ENCODE results near the gene IGF1R.

The IGF1R gene

DNA sequence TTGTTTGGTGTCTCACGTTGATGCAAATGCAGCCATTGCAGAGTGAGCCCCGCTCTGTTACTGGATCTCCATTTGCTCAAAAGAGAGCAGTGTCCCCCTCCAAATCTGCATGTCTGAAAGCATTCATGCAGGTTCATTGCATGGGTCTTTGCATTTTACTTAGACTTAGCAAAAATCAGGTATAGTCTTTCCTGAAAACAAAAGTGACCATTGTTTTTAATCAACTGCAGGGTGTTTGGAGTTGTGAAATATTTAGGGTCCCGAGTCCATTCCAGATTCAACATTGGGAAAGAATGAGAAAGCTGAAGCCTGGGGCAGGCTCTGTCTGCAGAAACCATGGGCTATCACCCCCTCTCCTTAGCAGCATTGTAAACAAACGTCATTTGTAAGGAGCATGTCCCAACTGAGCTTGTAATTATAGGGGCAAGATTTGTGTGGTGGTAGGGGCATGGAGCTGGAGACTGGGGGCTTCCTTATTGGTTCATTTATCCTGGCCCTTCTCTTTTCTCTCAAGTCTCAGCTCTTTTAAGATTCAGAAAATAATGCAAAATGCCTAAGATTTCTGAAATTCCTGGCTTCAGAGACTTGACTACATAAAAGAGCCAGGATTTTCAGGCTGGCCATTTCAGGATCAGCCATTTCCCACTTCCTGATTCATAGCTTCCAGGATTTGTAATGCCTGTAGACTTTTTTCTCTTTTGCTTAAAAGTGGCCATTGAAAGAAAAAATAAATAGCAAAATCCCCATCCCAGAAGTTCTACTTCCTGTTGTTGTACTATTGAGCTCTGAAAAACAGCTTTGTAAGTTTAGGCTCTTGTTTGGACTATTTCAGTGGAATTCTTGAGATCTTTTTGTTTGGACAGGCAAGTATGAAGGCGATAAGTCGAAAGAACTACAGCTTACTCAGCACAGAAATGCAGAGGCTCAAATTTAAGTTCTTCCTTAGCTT, 23.0 kb downstream of the IGF1R start:
- DNase-seq (ENCODE audit: low read depth): no peak

GRCh38 chr15:98673133-98673532, 24.8 kb downstream of the IGF1R start:
- no peak for DNase-seq (ENCODE audit: low read depth)

DNA sequence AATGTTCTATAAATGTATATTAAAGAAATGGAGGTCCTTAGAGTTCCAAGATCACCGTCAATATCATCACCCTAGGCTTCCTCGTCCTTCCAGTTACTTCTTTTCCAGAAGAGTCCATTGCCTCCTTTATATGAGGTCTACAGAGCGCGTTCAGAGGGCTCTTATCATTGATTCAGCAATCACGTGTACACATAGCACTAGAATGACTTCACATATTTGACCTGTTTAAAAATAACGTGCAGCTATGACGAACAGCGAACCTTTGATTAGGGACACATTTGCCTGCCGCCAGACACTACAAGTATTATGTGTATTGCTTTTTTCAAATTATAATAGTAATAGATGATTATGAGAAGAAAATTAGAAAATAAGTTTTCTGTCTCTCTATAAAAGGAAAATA, 26.0 kb downstream of the IGF1R start:
- DNase-seq (ENCODE audit: low read depth): no peak

DNA sequence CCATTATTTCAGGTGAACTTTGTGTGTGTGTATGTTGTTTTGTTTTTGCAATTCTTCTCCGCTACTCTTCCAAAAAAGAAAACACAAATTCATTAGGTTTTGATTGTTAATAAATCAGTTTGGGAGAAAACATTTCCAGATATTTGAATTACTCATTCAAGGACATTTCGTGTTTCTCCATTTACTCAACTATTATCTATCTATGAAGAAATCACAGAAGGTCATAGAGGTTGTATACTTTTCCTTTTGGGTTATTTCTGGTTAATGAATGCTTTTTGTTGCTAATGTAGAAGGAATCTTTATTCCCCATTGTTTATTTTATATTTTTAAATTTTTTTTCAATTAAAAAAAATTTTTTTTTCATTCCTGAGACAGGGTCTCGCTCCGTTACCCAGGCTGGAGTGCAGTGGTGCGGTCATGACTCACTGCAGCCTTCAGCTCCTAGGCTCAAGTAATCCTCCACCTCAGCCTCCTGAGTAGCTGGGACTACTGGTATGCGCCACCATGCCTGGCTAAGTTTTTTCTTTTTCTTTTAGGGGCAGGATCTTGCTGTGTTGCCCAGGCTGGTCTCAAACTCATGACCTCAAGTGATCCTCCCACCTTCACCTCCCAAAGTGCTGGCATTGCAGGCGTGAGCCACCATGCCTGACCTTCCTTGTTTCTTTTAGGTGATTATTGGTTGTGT, 28.4 kb downstream of the IGF1R start:
- no peak for DNase-seq (ENCODE audit: low read depth)

DNA sequence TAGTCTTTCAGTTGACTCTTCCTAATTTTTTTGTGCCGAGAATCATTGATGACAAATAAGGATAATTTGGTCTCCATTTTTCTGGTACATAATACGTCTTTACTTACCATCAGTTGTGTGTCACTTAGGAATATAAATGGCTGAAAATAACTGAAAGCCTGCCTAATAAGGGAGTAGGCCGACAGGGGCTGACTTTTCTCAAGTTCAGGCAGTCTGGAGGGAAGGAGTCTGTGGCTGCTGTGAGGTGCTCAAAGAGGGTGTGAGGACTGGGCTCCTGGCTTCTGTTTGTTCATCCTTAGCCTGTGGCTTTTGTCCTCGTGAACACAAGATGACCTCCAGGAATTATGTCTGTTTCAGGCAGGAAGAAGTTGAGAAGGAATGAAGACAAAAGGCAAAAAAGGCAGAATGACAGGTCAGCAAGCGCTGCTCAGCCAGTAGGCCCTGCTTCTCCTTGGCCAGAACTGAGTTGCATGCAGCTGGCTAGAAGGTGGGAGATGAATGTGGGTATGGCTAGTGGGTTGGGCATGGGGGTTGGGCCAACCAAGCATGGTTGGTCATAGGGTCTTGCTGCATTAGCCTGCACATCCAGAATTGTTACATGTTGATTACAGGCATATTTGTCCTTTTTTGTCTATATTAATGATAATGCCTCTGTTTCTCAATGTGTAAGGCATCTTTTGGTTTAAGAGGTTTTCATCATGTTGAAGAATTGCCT, 29.2 kb downstream of the IGF1R start:
- DNase-seq (ENCODE audit: low read depth): no peak

DNA sequence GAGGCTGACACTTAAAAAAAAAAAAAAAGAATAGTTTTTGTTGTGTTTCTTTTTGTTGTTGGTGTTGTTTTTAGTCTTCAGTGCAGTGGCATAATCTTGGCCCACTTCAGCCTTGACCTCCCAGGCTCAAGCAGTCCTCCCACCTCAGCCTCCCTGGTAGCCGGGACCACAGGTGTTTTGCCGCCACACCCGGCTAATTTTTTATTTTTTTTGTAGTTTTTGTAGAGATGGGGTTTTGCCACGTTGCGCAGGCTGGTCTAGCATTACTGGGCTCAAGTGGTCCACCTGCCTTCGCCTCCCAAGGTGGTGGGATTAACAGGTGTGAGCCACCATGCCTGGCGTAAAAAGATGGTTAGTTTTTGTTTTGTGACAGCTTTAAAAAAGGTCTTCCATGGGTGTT, 30.1 kb downstream of the IGF1R start:
- no peak for DNase-seq (ENCODE audit: low read depth)

DNA sequence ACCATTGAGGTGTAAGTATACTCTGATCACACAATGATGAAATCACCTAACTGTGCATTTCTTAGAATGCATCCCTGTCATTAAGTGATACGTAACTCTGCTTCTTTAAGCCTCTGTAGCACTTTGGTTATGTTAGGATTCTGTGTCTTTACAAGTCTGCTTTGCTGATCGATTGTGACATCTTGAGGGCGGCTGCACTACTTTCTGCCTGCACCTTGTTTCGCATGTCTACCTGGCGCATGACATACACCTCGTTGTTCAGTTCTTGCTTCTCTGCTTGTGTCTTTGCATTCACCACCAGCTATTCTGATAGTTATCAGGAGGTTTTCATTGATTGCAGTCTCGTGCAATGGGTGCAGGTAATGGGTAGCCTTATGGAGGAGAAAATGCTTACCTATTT, 32.7 kb downstream of the IGF1R start:
- DNase-seq (ENCODE audit: low read depth): no peak

DNA sequence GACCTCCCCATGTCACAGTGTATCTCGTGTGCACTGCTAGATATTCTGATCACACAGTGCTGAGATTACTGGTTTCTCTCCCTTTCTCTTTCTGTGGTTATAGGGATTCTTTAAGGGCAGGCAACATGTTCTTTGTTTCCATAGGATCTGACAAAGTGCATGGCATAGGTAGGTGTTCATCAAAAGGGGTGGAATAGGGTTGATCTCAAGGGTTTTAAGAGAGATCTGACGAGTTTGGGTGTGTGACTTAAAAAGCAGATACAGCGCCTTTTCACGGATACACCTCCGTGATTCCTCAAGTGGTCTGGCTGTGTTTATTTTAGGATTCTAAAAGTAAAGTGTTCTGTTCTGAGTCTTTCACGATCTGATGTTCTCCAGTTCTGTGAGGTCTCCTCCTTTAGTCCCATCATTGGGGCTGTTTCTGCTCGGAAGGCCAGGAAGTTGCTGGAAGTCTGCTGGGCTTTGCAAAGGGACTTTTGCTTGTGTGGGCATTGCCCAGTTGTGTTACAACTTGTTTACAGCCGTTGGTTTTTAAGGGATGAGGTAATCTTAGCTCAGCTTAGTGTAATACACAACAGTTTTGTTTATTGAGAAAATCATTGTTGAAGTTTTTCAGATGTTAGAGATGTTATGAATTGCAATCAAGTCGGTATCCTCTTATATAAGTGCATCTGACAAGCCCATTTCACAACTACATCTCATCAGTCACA, 34.8 kb downstream of the IGF1R start:
- no peak for DNase-seq (ENCODE audit: low read depth)

GRCh38 chr15:98683831-98684230, 35.5 kb downstream of the IGF1R start:
- DNase-seq (ENCODE audit: low read depth): no peak

GRCh38 chr15:98684436-98684835, 36.1 kb downstream of the IGF1R start:
- no peak for DNase-seq (ENCODE audit: low read depth)

DNA sequence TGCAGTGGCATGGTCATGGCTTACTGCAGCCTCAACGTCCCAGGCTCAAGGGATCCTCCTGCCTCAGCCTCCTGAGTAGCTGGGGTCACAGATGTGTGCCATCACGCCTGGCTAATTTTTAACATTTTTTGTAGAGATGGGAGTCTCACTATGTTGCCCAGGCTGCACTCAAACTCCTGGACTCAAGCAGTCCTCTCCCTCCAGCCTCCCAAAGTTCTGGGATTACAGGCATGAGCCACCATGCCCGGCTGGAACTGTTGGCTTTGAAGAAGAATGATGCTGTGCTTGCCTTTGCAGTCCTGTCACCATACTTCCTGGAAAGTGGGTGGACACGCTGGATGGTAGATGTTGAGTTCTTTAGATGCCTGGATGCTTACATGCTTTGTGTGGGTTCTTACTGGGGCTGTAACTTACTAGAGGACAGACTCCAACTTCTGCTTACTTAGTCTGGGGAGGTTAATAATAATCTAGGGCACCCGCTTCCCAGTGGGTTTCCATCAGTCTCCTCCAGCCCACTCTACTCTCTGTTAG, 36.7 kb downstream of the IGF1R start:
- DNase-seq (ENCODE audit: low read depth): no peak

- no peak for DNase-seq (ENCODE audit: low read depth)
Observed at GRCh38 chr15:98686983-98687382, 38.6 kb downstream of the IGF1R start.

DNA sequence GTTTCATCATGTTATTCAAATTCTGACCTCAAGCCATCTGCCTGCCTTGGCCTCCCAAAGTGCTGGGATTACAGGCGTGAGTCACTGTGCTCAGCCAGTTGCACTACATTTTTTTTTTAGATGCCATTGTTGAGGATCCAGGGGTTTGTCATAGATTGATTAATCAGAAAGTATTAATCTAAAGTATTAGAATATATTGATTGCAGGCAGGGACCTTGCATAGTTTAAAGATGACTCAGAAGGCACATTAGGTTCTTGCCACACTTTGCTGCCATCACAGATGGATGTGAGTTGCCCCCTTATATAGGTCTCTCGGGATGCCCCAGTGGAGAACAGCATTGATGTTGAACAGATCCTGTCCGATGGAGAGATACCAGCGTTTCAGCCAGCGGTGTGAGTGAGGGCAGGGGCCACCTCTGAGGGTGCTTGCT, 41.1 kb downstream of the IGF1R start:
- DNase-seq (ENCODE audit: low read depth): no peak

GRCh38 chr15:98690272-98690950, 42.1 kb downstream of the IGF1R start:
- DNase-seq (ENCODE audit: low read depth): no peak

DNA sequence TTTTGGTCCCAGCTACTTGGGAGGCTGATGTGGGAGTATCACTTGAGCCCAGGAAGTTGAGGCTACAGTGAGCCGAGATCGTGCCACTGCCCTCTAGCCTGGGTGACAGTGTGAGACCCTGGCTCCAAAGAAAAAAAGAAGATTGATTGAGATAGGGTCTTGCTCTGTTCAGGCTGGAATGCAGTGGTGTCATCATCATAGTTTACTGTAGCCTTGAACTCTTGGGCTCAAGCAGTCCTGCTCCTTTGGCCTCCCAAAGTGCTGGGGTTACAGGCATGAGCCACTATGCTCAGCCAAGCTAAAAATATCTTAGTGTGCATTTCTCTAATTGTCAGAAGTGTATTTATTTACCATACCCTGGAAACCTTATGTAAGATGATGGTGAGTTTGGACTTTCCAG, 43.9 kb downstream of the IGF1R start:
- DNase-seq (ENCODE audit: low read depth): no peak

- no peak for DNase-seq (ENCODE audit: low read depth)
Observed at GRCh38 chr15:98694161-98694560, 45.8 kb downstream of the IGF1R start.

DNA sequence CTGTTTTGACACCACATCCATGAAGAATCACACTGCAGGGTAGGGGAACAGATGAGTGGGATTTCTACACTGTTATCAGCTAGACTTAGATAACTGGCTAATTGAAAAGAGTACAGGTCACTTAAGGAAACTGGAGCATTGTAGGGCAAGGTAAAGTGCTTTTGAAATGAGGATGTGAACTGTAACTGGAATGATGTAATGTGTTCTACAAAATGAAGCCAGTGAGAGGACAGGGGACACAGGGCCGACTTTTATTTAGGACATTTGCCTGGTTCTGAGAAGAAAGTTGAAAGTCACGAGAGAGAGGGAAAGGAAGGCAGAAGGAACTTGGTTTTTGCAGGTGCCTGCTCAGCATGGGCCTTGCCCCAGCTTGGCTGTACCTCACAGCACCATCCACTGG, 50.5 kb downstream of the IGF1R start:
- DNase-seq (ENCODE audit: low read depth): no peak

DNA sequence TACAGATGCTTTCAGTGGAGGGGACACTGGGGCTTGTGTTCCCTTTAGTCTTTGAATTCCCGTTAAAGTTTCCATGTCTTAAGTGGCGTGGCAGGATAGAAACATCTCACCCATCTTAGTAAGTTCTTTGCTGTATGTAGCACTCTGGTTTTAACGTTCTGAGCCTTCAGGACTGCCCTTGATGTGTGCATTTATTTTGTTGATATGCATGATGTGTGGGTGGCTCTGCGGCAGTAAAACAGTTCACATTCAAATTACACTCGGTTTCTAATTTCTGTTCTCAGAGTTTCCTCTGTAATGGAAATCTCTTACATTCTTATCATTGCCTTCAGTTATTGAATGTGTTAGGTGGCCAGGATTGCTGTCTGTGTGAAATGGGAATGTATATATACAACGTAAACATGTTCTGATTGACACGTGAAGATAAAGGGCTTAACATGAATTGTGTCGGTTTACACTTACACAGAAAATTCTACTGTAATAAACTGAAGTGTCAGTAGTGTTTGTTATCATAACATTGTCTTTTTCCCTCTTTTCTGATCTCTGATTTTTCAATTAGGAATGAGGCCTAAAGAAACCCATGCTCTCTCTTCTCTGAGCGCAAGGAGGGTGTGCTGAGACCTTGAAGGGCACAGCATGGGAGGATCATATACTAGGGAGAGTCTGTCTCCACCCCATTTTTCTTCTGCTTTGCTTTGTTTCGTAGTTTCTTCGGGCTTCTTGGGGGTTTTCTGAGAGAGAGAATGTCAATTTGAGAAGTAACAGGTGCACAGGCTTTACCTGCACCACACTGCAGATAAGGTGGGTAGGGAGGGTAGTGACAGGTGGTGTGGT, 51.5 kb downstream of the IGF1R start:
- DNase-seq (ENCODE audit: low read depth): no peak

GRCh38 chr15:98700519-98700918, 52.2 kb downstream of the IGF1R start:
- no peak for DNase-seq (ENCODE audit: low read depth)

DNA sequence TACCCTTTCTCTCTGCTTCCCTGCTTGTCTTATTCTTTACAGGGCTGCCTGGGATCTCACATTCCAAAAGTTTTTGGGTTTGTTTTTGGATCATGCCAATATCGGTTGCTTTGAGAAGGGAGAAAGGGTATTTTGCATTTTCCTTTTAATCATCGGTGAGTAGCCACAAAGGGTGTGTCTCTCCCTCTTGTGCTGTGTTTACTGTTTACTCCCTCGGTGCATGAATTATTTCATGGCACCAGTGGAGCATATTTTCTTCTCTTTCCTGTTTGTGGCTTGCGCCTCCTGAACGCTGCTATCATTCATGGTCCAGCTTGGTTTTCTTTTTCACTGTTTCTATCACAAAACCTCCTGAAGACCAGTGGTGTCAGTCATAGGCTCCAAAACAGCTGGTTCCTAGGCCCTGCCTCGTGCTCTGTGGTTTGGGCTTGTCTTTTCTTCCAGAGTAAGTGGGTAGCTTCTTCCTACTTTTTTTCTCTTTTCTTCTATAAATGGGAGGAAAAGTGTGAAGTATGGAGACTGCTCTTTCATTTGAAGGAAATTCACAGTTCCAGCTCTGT, 54.9 kb downstream of the IGF1R start:
- no peak for DNase-seq (ENCODE audit: low read depth)
